Trophoblast cell (in vitro differentiated cells and primary cell): ENCODE data around the gene PREX1.

Source experiments
- DNase-seq, 2 donors: peaks; one replicate each; pipeline ENCODE4 v3.0.0-alpha.2; 2016
- H2AFZ ChIP-seq: 2 replicates; pipeline ENCODE4 v1.6.1; 2013; ENCODE audit warnings: low read length, moderate library complexity, mild to moderate bottlenecking; ENCODE audit not compliant: insufficient read depth, poor library complexity
- H2AK5ac ChIP-seq: 2 replicates; pipeline ENCODE4 v1.6.1; 2013; ENCODE audit warnings: mild to moderate bottlenecking, low read length
- H2BK120ac ChIP-seq: 2 replicates; pipeline ENCODE4 v1.6.1; 2013; ENCODE audit warnings: low read length, mild to moderate bottlenecking, moderate library complexity; ENCODE audit not compliant: insufficient read depth, poor library complexity
- H2BK12ac ChIP-seq: 2 replicates; pipeline ENCODE4 v1.6.1; 2013; ENCODE audit warnings: mild to moderate bottlenecking, low read length, moderate library complexity
- H2BK5ac ChIP-seq: 2 replicates; pipeline ENCODE4 v1.6.1; 2013; ENCODE audit warnings: low read length, low read depth, moderate library complexity, mild to moderate bottlenecking; ENCODE audit not compliant: poor library complexity
- H3K14ac ChIP-seq: 2 replicates; pipeline ENCODE4 v1.6.1; 2013; ENCODE audit warnings: mild to moderate bottlenecking, low read length
- H3K18ac ChIP-seq: 2 replicates; pipeline ENCODE4 v1.6.1; 2013; ENCODE audit warnings: mild to moderate bottlenecking, low read length
- H3K23ac ChIP-seq: 2 replicates; pipeline ENCODE4 v1.6.1; 2013; ENCODE audit warnings: low read length
- H3K27ac ChIP-seq: 2 replicates; pipeline ENCODE4 v1.5.1; 2013; ENCODE audit warnings: low read depth, mild to moderate bottlenecking, inconsistent platforms, low read length, moderate library complexity
- H3K27me3 ChIP-seq: 2 replicates; pipeline ENCODE4 v1.6.1; 2013; ENCODE audit warnings: inconsistent platforms, mild to moderate bottlenecking, low read length, moderate library complexity; ENCODE audit not compliant: insufficient read depth
- H3K36me3 ChIP-seq, 2 experiments: 1 replicate in 1 of 2; 2 replicates in 1 of 2; pipeline ENCODE4 v1.6.1; 2013; ENCODE audit warnings: low read length in 2 of 2, mild to moderate bottlenecking in 2 of 2, moderate library complexity in 1 of 2; ENCODE audit not compliant: insufficient read depth in 2 of 2, control insufficient read depth in 1 of 2
- H3K4ac ChIP-seq: 2 replicates; pipeline ENCODE4 v1.6.1; 2013; ENCODE audit warnings: low read depth, mild to moderate bottlenecking, low read length, moderate library complexity
- H3K4me1 ChIP-seq, 2 experiments: 1 replicate in 1 of 2; 2 replicates in 1 of 2; pipeline ENCODE4 v1.6.1; 2013; ENCODE audit warnings: low read length in 2 of 2, mild to moderate bottlenecking in 2 of 2, moderate library complexity in 1 of 2; ENCODE audit not compliant: insufficient read depth in 2 of 2, control insufficient read depth in 1 of 2
- H3K4me2 ChIP-seq: 2 replicates; pipeline ENCODE4 v1.6.1; 2013; ENCODE audit warnings: inconsistent platforms, mild to moderate bottlenecking, low read length, moderate library complexity
- H3K4me3 ChIP-seq: 2 replicates; pipeline ENCODE4 v1.5.1; 2013; ENCODE audit warnings: mild to moderate bottlenecking, low read depth, low read length, inconsistent platforms
- H3K79me1 ChIP-seq: one replicate; pipeline ENCODE4 v1.6.1; 2013; ENCODE audit warnings: low read length
- H3K79me2 ChIP-seq: 2 replicates; pipeline ENCODE4 v1.6.1; 2013; ENCODE audit warnings: low read length, mild to moderate bottlenecking; ENCODE audit not compliant: control insufficient read depth, insufficient read depth, poor library complexity
- H3K9ac ChIP-seq: 2 replicates; pipeline ENCODE4 v1.6.1; 2013; ENCODE audit warnings: mild to moderate bottlenecking, low read length
- H3K9me3 ChIP-seq: 2 replicates; pipeline ENCODE4 v1.6.1; 2013; ENCODE audit warnings: low read depth, mild to moderate bottlenecking, control low read depth, inconsistent platforms, low read length; ENCODE audit not compliant: insufficient read depth
- H4K12ac ChIP-seq: 2 replicates; pipeline ENCODE4 v1.6.1; 2013; ENCODE audit warnings: low read depth, mild to moderate bottlenecking, low read length, moderate library complexity
- H4K8ac ChIP-seq: 2 replicates; pipeline ENCODE4 v1.6.1; 2013; ENCODE audit warnings: low read depth, mild to moderate bottlenecking, low read length, moderate library complexity
- H4K91ac ChIP-seq: one replicate; pipeline ENCODE4 v1.6.1; 2013; ENCODE audit warnings: low read depth, mild to moderate bottlenecking, low read length, moderate library complexity
- WGBS: extraction: QIAGEN DNeasy Blood & Tissue Kit; methylation state at CpG from one replicate; pipeline ENCODE4 v1.1.7; 2013; ENCODE audit warnings: missing lambda C conversion rate; ENCODE audit not compliant: insufficient read length, insufficient coverage; ENCODE audit errors: extremely low coverage; 5-methylcytosine and 5-hydroxymethylcytosine counted together

PREX1 gene

DNA sequence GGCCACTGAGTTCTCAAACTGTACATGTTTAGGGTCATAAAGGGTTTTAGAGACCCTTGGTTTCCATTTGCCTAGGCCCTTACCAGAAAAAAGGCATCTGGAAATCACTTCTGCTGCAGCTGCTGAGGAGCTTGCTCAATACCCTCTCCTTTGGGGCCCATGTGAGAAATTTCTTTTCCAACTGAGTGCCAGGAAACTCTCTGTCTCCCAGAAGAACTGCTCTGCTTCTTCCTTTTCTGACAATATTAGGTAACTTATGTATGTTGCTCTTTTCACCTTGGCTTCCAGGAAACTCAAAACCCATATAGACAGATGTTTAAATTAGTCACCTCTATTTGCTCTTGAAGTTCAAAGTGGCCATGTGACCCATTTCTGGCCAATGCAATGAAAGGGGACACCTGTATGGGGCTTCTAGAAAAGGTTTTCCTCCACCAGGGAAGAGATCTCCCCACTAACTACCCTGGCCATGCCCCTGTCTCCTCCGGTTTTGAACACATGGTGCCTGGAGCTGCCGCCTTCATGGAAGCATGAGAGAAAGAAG is 121.6 kb downstream of the PREX1 start:
- Histone ChIP-seq H2BK120ac (no peak overlapping the region), H3K23ac (no peak overlapping the region), H4K91ac (no peak overlapping the region), H2BK5ac (no peak overlapping the region), H3K9ac (no peak overlapping the region), H3K27ac (no peak overlapping the region), H2AK5ac (no peak overlapping the region), H2AFZ (no peak overlapping the region), H2BK12ac (no peak overlapping the region), H3K79me2 (no peaks in the 10 kb centered on the region), H3K4ac (no peak overlapping the region), H4K8ac (no peak overlapping the region), H3K9me3 (peaks cover 3% of the 10 kb centered on the region), H3K4me1 (no peaks in the 10 kb centered on the region), H3K27me3 (no peaks in the 10 kb centered on the region), H4K12ac (no peak overlapping the region), H3K14ac (no peak overlapping the region), H3K4me3 (no peak overlapping the region), H3K79me1 (no peaks in the 10 kb centered on the region), H3K36me3 (no peaks in the 10 kb centered on the region), H3K4me2 (no peak overlapping the region), H3K18ac (no peak overlapping the region)
- no CpG with 5 or more reads among the region's 2 CpGs for WGBS
- DNase-seq, result no peak

- Histone ChIP-seq H3K4me1 (no peaks in the 10 kb centered on the region), H3K4me2 (no peak overlapping the region), H4K91ac (no peak overlapping the region), H3K27me3 (no peaks in the 10 kb centered on the region), H3K36me3 (no peaks in the 10 kb centered on the region), H4K8ac (no peak overlapping the region), H3K9me3 (no peaks in the 10 kb centered on the region), H3K14ac (no peak overlapping the region), H3K79me2 (no peaks in the 10 kb centered on the region), H3K27ac (no peak overlapping the region), H3K9ac (no peak overlapping the region), H2BK5ac (no peak overlapping the region), H2AFZ (no peak overlapping the region), H4K12ac (no peak overlapping the region), H3K18ac (no peak overlapping the region), H2AK5ac (no peak overlapping the region), H2BK120ac (no peak overlapping the region), H3K79me1 (no peaks in the 10 kb centered on the region), H3K4ac (no peak overlapping the region), H3K23ac (no peak overlapping the region), H2BK12ac (no peak overlapping the region), H3K4me3 (no peak overlapping the region)
- 100% methylated on average over 1 of the region's 8 CpGs for WGBS
- no peak for DNase-seq
Observed at GRCh38 chr20:48705240-48706115, 122.3 kb downstream of the PREX1 start.

DNA sequence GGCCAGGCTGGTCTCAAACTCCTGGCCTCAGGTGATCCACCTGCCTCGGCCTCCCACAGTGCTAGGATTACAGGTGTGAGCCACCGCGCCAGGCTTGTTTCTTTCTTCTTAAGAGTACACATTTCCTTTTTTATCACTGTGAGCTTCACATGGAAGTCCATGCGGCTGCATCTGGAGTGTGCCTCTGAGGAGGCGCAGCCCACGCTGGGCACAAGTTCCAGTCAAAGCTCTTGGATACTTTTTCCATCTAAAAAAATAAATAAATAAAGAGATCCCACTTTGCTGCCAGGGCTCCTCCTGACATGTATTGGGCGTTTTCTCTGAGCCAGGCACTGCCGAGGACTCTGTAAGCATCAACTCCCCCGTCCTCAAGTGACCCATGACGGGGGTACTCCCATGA is 123.0 kb downstream of the PREX1 start:
- Histone ChIP-seq H2BK12ac (no peak overlapping the region), H3K9ac (no peak overlapping the region)
- no CpG with 5 or more reads among the region's 10 CpGs for WGBS

GRCh38 chr20:48703511-48704219 is 124.1 kb downstream of the PREX1 start:
- DNase-seq, result no peak
- no CpG with 5 or more reads among the region's 15 CpGs for WGBS
- no peak overlapping the region for H2BK120ac ChIP-seq
- no peak overlapping the region for H3K23ac ChIP-seq
- H3K9ac ChIP-seq, result no peak overlapping the region
- H3K9me3 ChIP-seq, result no peaks in the 10 kb centered on the region
- H4K12ac ChIP-seq, result no peak overlapping the region
- no peak overlapping the region for H2BK5ac ChIP-seq
- no peak overlapping the region for H2AK5ac ChIP-seq
- H2AFZ ChIP-seq, result no peak overlapping the region
- no peak overlapping the region for H2BK12ac ChIP-seq
- no peaks in the 10 kb centered on the region for H3K79me1 ChIP-seq
- no peak overlapping the region for H3K18ac ChIP-seq
- no peaks in the 10 kb centered on the region for H3K79me2 ChIP-seq
- H3K4me2 ChIP-seq, result no peak overlapping the region
- H4K8ac ChIP-seq, result no peak overlapping the region
- H3K4me1 ChIP-seq, result no peaks in the 10 kb centered on the region
- no peak overlapping the region for H3K14ac ChIP-seq
- H3K27me3 ChIP-seq, result no peaks in the 10 kb centered on the region
- H3K27ac ChIP-seq, result no peak overlapping the region
- no peaks in the 10 kb centered on the region for H3K36me3 ChIP-seq
- no peak overlapping the region for H3K4ac ChIP-seq
- no peak overlapping the region for H3K4me3 ChIP-seq
- H4K91ac ChIP-seq, result no peak overlapping the region

More for the DNA sequence above, 123.0 kb downstream of the PREX1 start:
- H4K12ac ChIP-seq, result no peak overlapping the region
- H3K9me3 ChIP-seq, result no peaks in the 10 kb centered on the region
- H3K23ac ChIP-seq, result no peak overlapping the region
- no peaks in the 10 kb centered on the region for H3K79me1 ChIP-seq
- H2BK5ac ChIP-seq, result no peak overlapping the region
- no peak for DNase-seq
- no peaks in the 10 kb centered on the region for H3K36me3 ChIP-seq
- no peak overlapping the region for H2BK120ac ChIP-seq
- H3K14ac ChIP-seq, result no peak overlapping the region
- H3K79me2 ChIP-seq, result no peaks in the 10 kb centered on the region
- no peak overlapping the region for H3K4me3 ChIP-seq
- no peak overlapping the region for H2AFZ ChIP-seq
- no peak overlapping the region for H2AK5ac ChIP-seq
- no peaks in the 10 kb centered on the region for H3K4me1 ChIP-seq
- H3K4me2 ChIP-seq, result no peak overlapping the region
- H4K91ac ChIP-seq, result no peak overlapping the region
- H4K8ac ChIP-seq, result no peak overlapping the region
- H3K18ac ChIP-seq, result no peak overlapping the region
- no peaks in the 10 kb centered on the region for H3K27me3 ChIP-seq
- no peak overlapping the region for H3K27ac ChIP-seq
- no peak overlapping the region for H3K4ac ChIP-seq
